NCI-H1092 (cell line): Measurements from ENCODE around the gene EXOSC6.
"Not testable (repeated sequence)": the region's sequence is repeated elsewhere in the genome, so short reads cannot be mapped to it uniquely, and the experiment has no call there.

Experiments used
- DNase-seq: peaks from one replicate; lab custom pipeline; 2025; lab: John Stamatoyannopoulos, UW

EXOSC6 gene

DNA sequence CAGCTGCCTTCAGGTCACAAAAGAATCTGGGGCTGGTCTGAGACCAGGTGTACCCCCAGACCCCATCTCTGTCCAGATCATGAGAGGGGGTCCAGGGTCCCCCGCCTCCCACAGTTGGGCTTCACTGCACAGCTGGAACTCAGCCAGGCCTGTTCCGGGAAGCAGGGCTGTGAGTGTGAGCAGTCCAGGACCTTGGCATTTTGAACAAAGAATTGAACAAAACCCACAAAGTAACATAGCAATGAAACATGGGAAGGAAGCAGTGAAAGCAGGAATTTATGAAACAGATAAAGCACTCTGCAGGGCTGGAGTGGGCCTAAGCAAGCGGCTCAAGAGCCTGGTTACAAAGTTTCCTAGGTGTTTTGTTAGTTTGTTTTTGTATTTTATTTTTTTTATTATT lies 53.1 kb downstream of the EXOSC6 start:
- DNase-seq: not testable (repeated sequence)

GRCh38 chr16:70198230-70198629 lies 53.5 kb downstream of the EXOSC6 start:
- DNase-seq: not testable (repeated sequence)

DNA sequence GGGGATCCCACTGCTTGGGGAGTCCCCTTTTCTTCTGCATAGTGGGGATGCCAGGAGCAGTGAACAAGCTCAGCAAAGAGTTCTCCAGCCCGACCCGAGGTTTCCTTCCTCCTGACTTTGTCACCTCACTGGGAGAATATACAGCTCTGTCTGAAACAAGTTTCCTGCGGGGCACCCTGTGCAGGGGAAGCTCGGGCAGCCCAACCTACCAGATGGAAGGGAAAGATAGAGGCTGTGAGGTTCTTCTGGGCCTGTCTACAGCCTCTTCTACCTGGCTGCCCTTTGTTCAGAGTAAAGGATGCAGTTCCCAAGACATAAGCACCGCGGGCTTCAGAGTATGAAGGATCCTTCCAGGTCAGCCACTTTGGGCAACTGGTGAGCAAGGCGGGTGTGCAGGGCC lies 54.1 kb downstream of the EXOSC6 start:
- DNase-seq: not testable (repeated sequence)
